ENCODE measurements around the gene CLEC9A. TPM values are rescaled to one million over a fixed set of nuclear protein-coding genes. Genes with fewer than 3 reads are reported as not detected.

Gene CLEC9A
- total RNA-seq, 1 experiment from 2014 or later = not detected

GRCh38 chr12:10027311-10027710 lies 3.2 kb upstream of the CLEC9A start:
- no peaks in the 10 kb centered on the region for H4K20me1 ChIP-seq (ENCODE audit: low read length)
- ATAC-seq (peak; percentile 18), DNase-seq (peak; percentile 35)
- CTCF ChIA-PET = interaction anchor here (1.4 kb wide), 1 partner anchor 17 kb away, joined by 5 read pairs; no protein-coding TSS in a partner anchor
- TF ChIP-seq EZH2 (IDR thresholded peaks at IDR 0.05; ENCODE audit: low read length, unreplicated experiment) (no peak), EZH2phosphoT487 (IDR thresholded peaks at IDR 0.05; ENCODE audit: borderline replicate concordance, low read length) (no peak), CTCF (conservative IDR thresholded peaks at IDR 0.05; ENCODE audit: low read depth, low read length) (no peak)
- BruUV-seq (replicated peaks) = no TSS peak
- H3K9me3 ChIP-seq (ENCODE audit: low read length) = no peaks in the 10 kb centered on the region
- no peaks in the 10 kb centered on the region for H3K79me2 ChIP-seq (ENCODE audit: low read length)
- H3K27ac ChIP-seq (ENCODE audit: low read length) = peak overlapping the region; percentile 59
- no peaks in the 10 kb centered on the region for H3K27me3 ChIP-seq (ENCODE audit: low read length)
- POLR2A ChIA-PET (ENCODE audit: unreplicated experiment) = interaction anchor here (0.7 kb wide), 1 partner anchor 209 kb away, joined by 6 read pairs; no protein-coding TSS in a partner anchor
- no peaks in the 10 kb centered on the region for H3K36me3 ChIP-seq (ENCODE audit: low read depth, low read length)
- H3K4me3 ChIP-seq (ENCODE audit: low read length) = peak overlapping the region; percentile 30; the same call in 1 of the 2 replicates
- no peak overlapping the region for H3K9ac ChIP-seq (ENCODE audit: low read length)
- peak overlapping the region; percentile 81 for H2AFZ ChIP-seq (ENCODE audit: low read length)
- H3K4me1 ChIP-seq (ENCODE audit: insufficient read depth, low read length) = peaks cover 24% of the 10 kb centered on the region
- no peaks in the 10 kb centered on the region for H3K9me2 ChIP-seq (replicated peaks; ENCODE audit: low read length)
- intact Hi-C loops (cut with micrococcal nuclease) = no loop called here
- peak overlapping the region; percentile 57; the same call in 1 of the 2 replicates for H3K4me2 ChIP-seq (ENCODE audit: low read length)
- H3F3A ChIP-seq (ENCODE audit: low read length, unreplicated experiment) = no peaks in the 10 kb centered on the region

- peak; percentile 39 for DNase-seq
- Histone ChIP-seq H3F3A (ENCODE audit: low read length, unreplicated experiment) (no peaks in the 10 kb centered on the region), H3K4me2 (ENCODE audit: low read length) (peak overlapping the region; percentile 57; the same call in 1 of the 2 replicates), H2AFZ (ENCODE audit: low read length) (peak overlapping the region; percentile 81), H3K79me2 (ENCODE audit: low read length) (no peaks in the 10 kb centered on the region), H3K27me3 (ENCODE audit: low read length) (no peaks in the 10 kb centered on the region), H3K9ac (ENCODE audit: low read length) (no peak overlapping the region), H3K36me3 (ENCODE audit: low read depth, low read length) (no peaks in the 10 kb centered on the region), H3K27ac (ENCODE audit: low read length) (peak overlapping the region; percentile 59), H4K20me1 (ENCODE audit: low read length) (no peaks in the 10 kb centered on the region), H3K4me1 (ENCODE audit: insufficient read depth, low read length) (peaks cover 24% of the 10 kb centered on the region), H3K9me2 (replicated peaks; ENCODE audit: low read length) (no peaks in the 10 kb centered on the region), H3K9me3 (ENCODE audit: low read length) (no peaks in the 10 kb centered on the region), H3K4me3 (ENCODE audit: low read length) (peak overlapping the region; percentile 30; the same call in 1 of the 2 replicates)
- intact Hi-C loops (cut with micrococcal nuclease) = no loop called here
- TSS peak; percentile 90 for BruUV-seq (replicated peaks)
- peak; percentile 13 for ATAC-seq
- TF ChIP-seq CTCF (conservative IDR thresholded peaks at IDR 0.05; ENCODE audit: low read depth, low read length) (no peak), EZH2phosphoT487 (IDR thresholded peaks at IDR 0.05; ENCODE audit: borderline replicate concordance, low read length) (no peak), EZH2 (IDR thresholded peaks at IDR 0.05; ENCODE audit: low read length, unreplicated experiment) (no peak)
- POLR2A ChIA-PET (ENCODE audit: unreplicated experiment) = interaction anchor here (0.7 kb wide), 1 partner anchor 209 kb away, joined by 6 read pairs; no protein-coding TSS in a partner anchor
- CTCF ChIA-PET = interaction anchor here (1.4 kb wide), 1 partner anchor 18 kb away, joined by 5 read pairs; no protein-coding TSS in a partner anchor
These were observed 2.8 kb upstream of the CLEC9A start for GRCh38 chr12:10027721-10028120.

GRCh38 chr12:10031321-10031720 lies 839 bp downstream of the CLEC9A start:
- peak overlapping the region; percentile 59 for H2AFZ ChIP-seq (ENCODE audit: low read length)
- peak overlapping the region; percentile 85 for H3K27ac ChIP-seq (ENCODE audit: low read length)
- no peaks in the 10 kb centered on the region for H3K9me3 ChIP-seq (ENCODE audit: low read length)
- H3K27me3 ChIP-seq (ENCODE audit: low read length) = no peaks in the 10 kb centered on the region
- H3K36me3 ChIP-seq (ENCODE audit: low read depth, low read length) = no peaks in the 10 kb centered on the region
- ChIA-PET POLR2A (ENCODE audit: unreplicated experiment) (interaction anchor here (0.6 kb wide), 1 partner anchor 13 kb away, joined by 4 read pairs; no protein-coding TSS in a partner anchor), CTCF (interaction anchor here (0.6 to 1.0 kb wide), 2 partner anchors 21 to 215 kb away, joined by 3 to 4 read pairs; no protein-coding TSS in a partner anchor)
- H3F3A ChIP-seq (ENCODE audit: low read length, unreplicated experiment) = no peaks in the 10 kb centered on the region
- H3K4me3 ChIP-seq (ENCODE audit: low read length) = no peak overlapping the region; the same call in 1 of the 2 replicates
- peak; percentile 24 for ATAC-seq
- no peaks in the 10 kb centered on the region for H3K9me2 ChIP-seq (replicated peaks; ENCODE audit: low read length)
- BruUV-seq (replicated peaks) = TSS peak; percentile 80
- H3K4me2 ChIP-seq (ENCODE audit: low read length) = peak overlapping the region; percentile 66
- no peaks in the 10 kb centered on the region for H3K79me2 ChIP-seq (ENCODE audit: low read length)
- H3K9ac ChIP-seq (ENCODE audit: low read length) = peak overlapping the region; percentile 33; the same call in 1 of the 2 replicates
- no peak for DNase-seq
- peaks cover 24% of the 10 kb centered on the region for H3K4me1 ChIP-seq (ENCODE audit: insufficient read depth, low read length)
- H4K20me1 ChIP-seq (ENCODE audit: low read length) = no peaks in the 10 kb centered on the region
- intact Hi-C loops (cut with micrococcal nuclease) = loop anchor here (2.0 to 5.0 kb wide), 2 partner anchors 15 to 161 kb away; no protein-coding TSS in a partner anchor
- TF ChIP-seq CTCF (conservative IDR thresholded peaks at IDR 0.05; ENCODE audit: low read depth, low read length) = no peak
